CD4-positive, alpha-beta T cell treated with Interleukin-17A for 1 hour (primary cell): ENCODE results near the gene HMCN1.

Experiments
- DNase-seq: peaks from one replicate; pipeline ENCODE4 v3.0.0-alpha.2; 2020

HMCN1 gene

GRCh38 chr1:186212568-186213224 is 478.5 kb downstream of the HMCN1 start:
- DNase-seq = peak; percentile 28

- no peak for DNase-seq
These were observed 479.0 kb downstream of the HMCN1 start for GRCh38 chr1:186213225-186213607.

- no peak for DNase-seq
These were observed 480.6 kb downstream of the HMCN1 start for GRCh38 chr1:186214791-186215190.

GRCh38 chr1:186215636-186216035 is 481.4 kb downstream of the HMCN1 start:
- DNase-seq = no peak

- DNase-seq = no peak
These were observed 484.6 kb downstream of the HMCN1 start for GRCh38 chr1:186218654-186219352.

GRCh38 chr1:186220067-186220466 is 485.9 kb downstream of the HMCN1 start:
- DNase-seq = no peak

- DNase-seq = no peak
These were observed 486.7 kb downstream of the HMCN1 start for GRCh38 chr1:186220911-186221310.

GRCh38 chr1:186225096-186225495 is 490.9 kb downstream of the HMCN1 start:
- no peak for DNase-seq

GRCh38 chr1:186228749-186229148 is 494.6 kb downstream of the HMCN1 start:
- DNase-seq = no peak

- no peak for DNase-seq
These were observed 497.8 kb downstream of the HMCN1 start for GRCh38 chr1:186231861-186232436.

GRCh38 chr1:186234976-186235686 is 500.9 kb downstream of the HMCN1 start:
- DNase-seq = no peak

- no peak for DNase-seq
These were observed 501.5 kb downstream of the HMCN1 start for GRCh38 chr1:186235696-186236095.

GRCh38 chr1:186236921-186237320 is 502.7 kb downstream of the HMCN1 start:
- no peak for DNase-seq

- no peak for DNase-seq
These were observed 505.0 kb downstream of the HMCN1 start for GRCh38 chr1:186239171-186239570.

- DNase-seq = no peak
These were observed 506.2 kb downstream of the HMCN1 start for GRCh38 chr1:186240436-186240835.
